A549 (cell line): ENCODE data around the gene HHLA2.

Source experiments
- HOXB5 ChIP-seq: fragments of 250-450 bp; sonication (Bioruptor Pico); IDR thresholded peaks from 2 replicates; pipeline ENCODE4 v1.5.0; 2020; ENCODE audit warnings: mild to moderate bottlenecking, moderate library complexity
- RFX5 ChIP-seq: fragments of 450-650 bp; IDR thresholded peaks from 2 replicates; pipeline ENCODE4 v1.7.1; 2014; ENCODE audit warnings: antibody characterized with exemption, mild to moderate bottlenecking, moderate library complexity
- TF ChIP-seq, protein P1 (sequence below): fragments of >200 bp; sonication (Bioruptor Twin); formaldehyde crosslinking; IDR thresholded peaks from 3 replicates; pipeline ENCODE4 v1.5.1; 2016

- TF ChIP-seq, protein P1, sequence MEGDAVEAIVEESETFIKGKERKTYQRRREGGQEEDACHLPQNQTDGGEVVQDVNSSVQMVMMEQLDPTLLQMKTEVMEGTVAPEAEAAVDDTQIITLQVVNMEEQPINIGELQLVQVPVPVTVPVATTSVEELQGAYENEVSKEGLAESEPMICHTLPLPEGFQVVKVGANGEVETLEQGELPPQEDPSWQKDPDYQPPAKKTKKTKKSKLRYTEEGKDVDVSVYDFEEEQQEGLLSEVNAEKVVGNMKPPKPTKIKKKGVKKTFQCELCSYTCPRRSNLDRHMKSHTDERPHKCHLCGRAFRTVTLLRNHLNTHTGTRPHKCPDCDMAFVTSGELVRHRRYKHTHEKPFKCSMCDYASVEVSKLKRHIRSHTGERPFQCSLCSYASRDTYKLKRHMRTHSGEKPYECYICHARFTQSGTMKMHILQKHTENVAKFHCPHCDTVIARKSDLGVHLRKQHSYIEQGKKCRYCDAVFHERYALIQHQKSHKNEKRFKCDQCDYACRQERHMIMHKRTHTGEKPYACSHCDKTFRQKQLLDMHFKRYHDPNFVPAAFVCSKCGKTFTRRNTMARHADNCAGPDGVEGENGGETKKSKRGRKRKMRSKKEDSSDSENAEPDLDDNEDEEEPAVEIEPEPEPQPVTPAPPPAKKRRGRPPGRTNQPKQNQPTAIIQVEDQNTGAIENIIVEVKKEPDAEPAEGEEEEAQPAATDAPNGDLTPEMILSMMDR = no peak
- TF ChIP-seq RFX5 = no peak
- TF ChIP-seq HOXB5 (CRISPR knock-in tag) = no peak
Measured at GRCh38 chr3:108295421-108296175, 750 bp upstream of the HHLA2 start.
